Small intestine (tissue), 7 donors: Measurements from ENCODE around the gene FRMD4A. TPM values are rescaled to one million over a fixed set of nuclear protein-coding genes. Genes with fewer than 3 reads are reported as not detected.

ENCODE experiments used
- DNase-seq, 2 donors: peaks; one replicate each; pipeline versions ENCODE4 v3.0.0 to v3.0.0-alpha.2; 2013
- FAIRE-seq: peaks from 2 replicates; lab custom pipeline; 2012; peaks lifted over from hg19 to GRCh38; lab: Jason Lieb, UNC
- H3K27ac ChIP-seq, 3 donors: one replicate each; pipeline ENCODE4 v1.5.1; 2013; ENCODE audit warnings: low read length in 2 of 3, mild to moderate bottlenecking in 2 of 3, control low read depth in 1 of 3, inconsistent platforms in 1 of 3, low read depth in 1 of 3, moderate library complexity in 1 of 3
- H3K27me3 ChIP-seq, 3 donors: one replicate each; pipeline ENCODE4 v1.6.1; 2013; ENCODE audit warnings: low read length in 3 of 3, inconsistent platforms in 1 of 3; ENCODE audit not compliant: control insufficient read depth in 3 of 3, insufficient read depth in 3 of 3
- H3K36me3 ChIP-seq, 3 donors: one replicate each; pipeline ENCODE4 v1.6.1; 2013; ENCODE audit warnings: low read length in 3 of 3, inconsistent platforms in 1 of 3, low read depth in 1 of 3, mild to moderate bottlenecking in 1 of 3, moderate library complexity in 1 of 3; ENCODE audit not compliant: control insufficient read depth in 3 of 3, insufficient read depth in 2 of 3
- H3K4me1 ChIP-seq, 3 donors: one replicate each; pipeline ENCODE4 v1.6.1; 2013; ENCODE audit warnings: low read length in 2 of 3, inconsistent platforms in 1 of 3, low read depth in 1 of 3, mild to moderate bottlenecking in 1 of 3, moderate library complexity in 1 of 3; ENCODE audit not compliant: control insufficient read depth in 3 of 3, insufficient read depth in 2 of 3
- H3K4me3 ChIP-seq, 3 donors: one replicate each; pipeline ENCODE4 v1.5.1; 2013; ENCODE audit warnings: low read length in 3 of 3, control low read depth in 1 of 3, inconsistent platforms in 1 of 3, low read depth in 1 of 3, mild to moderate bottlenecking in 1 of 3, moderate library complexity in 1 of 3
- H3K9me3 ChIP-seq, 2 donors: one replicate each; pipeline ENCODE4 v1.6.1; 2013; ENCODE audit warnings: low read depth in 1 of 2, low read length in 1 of 2; ENCODE audit not compliant: control insufficient read depth in 2 of 2, insufficient read depth in 1 of 2
- WGBS, 3 donors: extraction: QIAGEN DNeasy Blood & Tissue Kit; methylation state at CpG; one replicate each; pipeline ENCODE4 v1.1.7; 2013; 5-methylcytosine and 5-hydroxymethylcytosine counted together
- polyA plus RNA-seq, 4 donors: library from polyadenylated mRNA; stranded (reverse) in 3 of 4; unstranded in 1 of 4; fragments of 200-250 nt in 3 of 4; fragments of 120-200 nt in 1 of 4; gene quantifications; one replicate each; pipeline versions ENCODE4 v1.2.1 to v1.2.3, GENCODE V29; 2013
- donor health status: healthy with polysubstance abuse.
- donor health status: control.
- donor health status: control.
- donor health status: Bipolar disorder and iron deficiency.
- donor health status: healthy.

The FRMD4A gene
- polyA plus RNA-seq, 4 donors: 0.45 to 16.9 (median 6.2) TPM

- Histone ChIP-seq H3K4me1 (no peaks in the 10 kb centered on the region), H3K27ac (no peak overlapping the region), H3K9me3 (no peaks in the 10 kb centered on the region), H3K27me3 (peaks cover 0 to 15% (median 10%) of the 10 kb centered on the region in 3 donors), H3K36me3 (no peaks in the 10 kb centered on the region), H3K4me3 (no peak overlapping the region)
- 62 to 70% (median 66%) methylated on average over 4 of the region's 4 CpGs for WGBS, 3 donors
- no peak for FAIRE-seq
- no peak for DNase-seq
These were observed 147.9 kb downstream of the FRMD4A start for GRCh38 chr10:14182781-14183180.

GRCh38 chr10:14181567-14181936, 149.2 kb downstream of the FRMD4A start:
- DNase-seq (no peak), FAIRE-seq (no peak)
- no peaks in the 10 kb centered on the region for H3K9me3 ChIP-seq
- H3K27ac ChIP-seq: no peak overlapping the region
- H3K36me3 ChIP-seq: no peaks in the 10 kb centered on the region
- no peak overlapping the region for H3K4me3 ChIP-seq
- no peaks in the 10 kb centered on the region for H3K4me1 ChIP-seq
- WGBS, 3 donors: 80 to 85% (median 84%) methylated on average over 3 of the region's 3 CpGs
- peaks cover 0 to 16% (median 12%) of the 10 kb centered on the region in 3 donors for H3K27me3 ChIP-seq

GRCh38 chr10:14180911-14181566, 149.7 kb downstream of the FRMD4A start:
- H3K27me3 ChIP-seq: peaks cover 0 to 16% (median 10%) of the 10 kb centered on the region in 3 donors
- H3K4me3 ChIP-seq: no peak overlapping the region
- FAIRE-seq (no peak), DNase-seq (no peak)
- no peaks in the 10 kb centered on the region for H3K4me1 ChIP-seq
- H3K27ac ChIP-seq: no peak overlapping the region
- no peaks in the 10 kb centered on the region for H3K9me3 ChIP-seq
- WGBS, 3 donors: 38 to 45% (median 43%) methylated on average over 13 of the region's 13 CpGs
- H3K36me3 ChIP-seq: no peaks in the 10 kb centered on the region

- Histone ChIP-seq H3K36me3 (no peaks in the 10 kb centered on the region), H3K4me3 (no peak overlapping the region), H3K4me1 (no peaks in the 10 kb centered on the region), H3K27ac (no peak overlapping the region), H3K27me3 (peaks cover 0 to 26% (median 18%) of the 10 kb centered on the region in 3 donors), H3K9me3 (no peaks in the 10 kb centered on the region)
- WGBS, 3 donors: 40 to 51% (median 42%) methylated on average over 2 of the region's 2 CpGs
- no peak for FAIRE-seq
- DNase-seq: no peak
These were observed 151.5 kb downstream of the FRMD4A start for GRCh38 chr10:14179251-14179650.

- H3K27ac ChIP-seq: no peak overlapping the region
- no peak for FAIRE-seq
These were observed 156.8 kb downstream of the FRMD4A start for GRCh38 chr10:14173706-14174594.

GRCh38 chr10:14173391-14173705, 157.4 kb downstream of the FRMD4A start:
- DNase-seq (no peak), FAIRE-seq (no peak)
- H3K36me3 ChIP-seq: no peaks in the 10 kb centered on the region
- H3K9me3 ChIP-seq: no peaks in the 10 kb centered on the region
- no peak overlapping the region for H3K27ac ChIP-seq
- H3K4me3 ChIP-seq: peak overlapping the region in 1 of 3 donors; percentile 35
- peaks cover 0 to 31% (median 24%) of the 10 kb centered on the region in 3 donors for H3K27me3 ChIP-seq
- 3 to 5% (median 4%) methylated on average over 6 of the region's 6 CpGs for WGBS, 3 donors
- H3K4me1 ChIP-seq: no peaks in the 10 kb centered on the region

More at GRCh38 chr10:14173706-14174594, 156.8 kb downstream of the FRMD4A start:
- no peaks in the 10 kb centered on the region for H3K9me3 ChIP-seq
- DNase-seq: peak; percentile 4 to 8
- WGBS, 3 donors: 2 to 6% (median 5%) methylated on average over 32 of the region's 32 CpGs
- H3K4me1 ChIP-seq: no peaks in the 10 kb centered on the region
- peaks cover 0 to 31% (median 24%) of the 10 kb centered on the region in 3 donors for H3K27me3 ChIP-seq
- no peaks in the 10 kb centered on the region for H3K36me3 ChIP-seq
- H3K4me3 ChIP-seq: peak overlapping the region in 1 of 3 donors; percentile 35

GRCh38 chr10:14172336-14172950, 158.3 kb downstream of the FRMD4A start:
- Histone ChIP-seq H3K36me3 (no peaks in the 10 kb centered on the region), H3K4me1 (no peaks in the 10 kb centered on the region), H3K27me3 (peaks cover 0 to 29% (median 22%) of the 10 kb centered on the region in 3 donors), H3K9me3 (no peaks in the 10 kb centered on the region), H3K4me3 (no peak overlapping the region), H3K27ac (no peak overlapping the region)
- no peak for DNase-seq
- WGBS, 3 donors: 85 to 87% (median 86%) methylated on average over 13 of the region's 13 CpGs
- FAIRE-seq: no peak

- DNase-seq: no peak
- Histone ChIP-seq H3K27ac (no peak overlapping the region), H3K36me3 (no peaks in the 10 kb centered on the region), H3K9me3 (no peaks in the 10 kb centered on the region), H3K4me1 (no peaks in the 10 kb centered on the region), H3K27me3 (peaks cover 0 to 29% (median 20%) of the 10 kb centered on the region in 3 donors), H3K4me3 (no peak overlapping the region)
- WGBS, 3 donors: 76 to 95% (median 83%) methylated on average over 1 of the region's 1 CpG
- no peak for FAIRE-seq
These were observed 159.4 kb downstream of the FRMD4A start for GRCh38 chr10:14171336-14171735.
